LHCN-M2 (cell line): ENCODE data around the gene SHROOM3. TPM values are rescaled to one million over a fixed set of nuclear protein-coding genes. Genes with fewer than 3 reads are reported as not detected.
A peak's percentile ranks its signal among the peaks of the same experiment; 100 is the strongest.

ENCODE experiments used
- DNase-seq: peaks from one replicate; pipeline ENCODE4 v3.0.0-alpha.2; 2012; ENCODE audit warnings: low read depth
- total RNA-seq: library from RNA; depleted of rRNA; stranded (reverse); fragments of >200 nt; gene quantifications from 2 replicates; pipeline ENCODE4 v1.2.3, GENCODE V29; 2014

Gene SHROOM3
- total RNA-seq, 1 experiment from 2014 or later: 0.46 TPM

- no peak for DNase-seq
These were observed 188.4 kb downstream of the SHROOM3 start for GRCh38 chr4:76623217-76624045.

- peak; percentile 96 for DNase-seq
These were observed 189.2 kb downstream of the SHROOM3 start for GRCh38 chr4:76624241-76624681.

- no peak for DNase-seq
These were observed 190.1 kb downstream of the SHROOM3 start for GRCh38 chr4:76624931-76625715.

- no peak for DNase-seq
These were observed 191.8 kb downstream of the SHROOM3 start for GRCh38 chr4:76626686-76627465.

- no peak for DNase-seq
These were observed 193.2 kb downstream of the SHROOM3 start for GRCh38 chr4:76628251-76628650.

GRCh38 chr4:76630741-76631140, 195.7 kb downstream of the SHROOM3 start:
- no peak for DNase-seq

- DNase-seq: peak; percentile 62
These were observed 199.2 kb downstream of the SHROOM3 start for GRCh38 chr4:76634220-76634619.

- no peak for DNase-seq
These were observed 202.8 kb downstream of the SHROOM3 start for GRCh38 chr4:76637712-76638361.

GRCh38 chr4:76639288-76639687, 204.3 kb downstream of the SHROOM3 start:
- DNase-seq: peak; percentile 49

GRCh38 chr4:76640353-76640910, 205.4 kb downstream of the SHROOM3 start:
- no peak for DNase-seq

- DNase-seq: no peak
These were observed 206.3 kb downstream of the SHROOM3 start for GRCh38 chr4:76641351-76641750.

- DNase-seq: no peak
These were observed 206.7 kb downstream of the SHROOM3 start for GRCh38 chr4:76641758-76642157.

GRCh38 chr4:76644831-76645485, 209.9 kb downstream of the SHROOM3 start:
- no peak for DNase-seq

GRCh38 chr4:76649086-76649485, 214.1 kb downstream of the SHROOM3 start:
- DNase-seq: no peak

GRCh38 chr4:76651616-76652015, 216.6 kb downstream of the SHROOM3 start:
- no peak for DNase-seq

- no peak for DNase-seq
These were observed 217.4 kb downstream of the SHROOM3 start for GRCh38 chr4:76652389-76652788.

GRCh38 chr4:76654084-76654483, 219.1 kb downstream of the SHROOM3 start:
- no peak for DNase-seq

- no peak for DNase-seq
These were observed 219.8 kb downstream of the SHROOM3 start for GRCh38 chr4:76654791-76655190.

GRCh38 chr4:76655566-76656479, 220.8 kb downstream of the SHROOM3 start:
- no peak for DNase-seq
